ENCODE data around the gene FAM161A. TPM values are rescaled to one million over a fixed set of nuclear protein-coding genes. Genes with fewer than 3 reads are reported as not detected.

The FAM161A gene
- total and polyA plus RNA-seq, 7 donors: 0.72 to 3.3 (median 2.0) TPM

- H3K36me3 ChIP-seq (ENCODE audit: insufficient read depth in 1 of 2, low read depth in 1 of 2): no peaks in the 10 kb centered on the region
- no peaks in the 10 kb centered on the region for H3K9me3 ChIP-seq
- H3K4me3 ChIP-seq: no peak overlapping the region
- TF ChIP-seq CTCF (IDR thresholded peaks at IDR 0.05): peak; percentile 71
- DNase-seq: peak; percentile 44 to 73
- intact Hi-C loops (cut with DNase I): no loop called here
- no peaks in the 10 kb centered on the region for H3K27me3 ChIP-seq (ENCODE audit: insufficient read depth in 3 of 3, low read length in 2 of 3)
- WGBS, 3 donors: 9 to 13% (median 9%) methylated on average over 20 of the region's 20 CpGs
- H3K4me1 ChIP-seq: no peaks in the 10 kb centered on the region
- H3K27ac ChIP-seq: no peak overlapping the region
- peak; percentile 85 to 96 (median 92) for ATAC-seq
Measured at GRCh38 chr2:61793389-61793836, 60.4 kb downstream of the FAM161A start.

GRCh38 chr2:61792355-61792890, 61.4 kb downstream of the FAM161A start:
- H3K27me3 ChIP-seq (ENCODE audit: insufficient read depth in 3 of 3, low read length in 2 of 3): no peaks in the 10 kb centered on the region
- H3K36me3 ChIP-seq (ENCODE audit: insufficient read depth in 1 of 2, low read depth in 1 of 2): no peaks in the 10 kb centered on the region
- ATAC-seq (no peak), DNase-seq (no peak)
- no peaks in the 10 kb centered on the region for H3K9me3 ChIP-seq
- intact Hi-C loops (cut with DNase I): no loop called here
- H3K4me3 ChIP-seq: no peak overlapping the region
- TF ChIP-seq CTCF (IDR thresholded peaks at IDR 0.05): no peak
- 79 to 92% (median 82%) methylated on average over 4 of the region's 4 CpGs for WGBS, 3 donors
- no peak overlapping the region for H3K27ac ChIP-seq
- H3K4me1 ChIP-seq: no peaks in the 10 kb centered on the region

- 79 to 83% (median 83%) methylated on average over 8 of the region's 8 CpGs for WGBS, 3 donors
- no peak for TF ChIP-seq CTCF (IDR thresholded peaks at IDR 0.05)
- intact Hi-C loops (cut with DNase I): no loop called here
- H3K27ac ChIP-seq: no peak overlapping the region
- DNase-seq (no peak), ATAC-seq (no peak)
- no peak overlapping the region for H3K4me3 ChIP-seq
- no peaks in the 10 kb centered on the region for H3K9me3 ChIP-seq
- H3K4me1 ChIP-seq: no peaks in the 10 kb centered on the region
- no peaks in the 10 kb centered on the region for H3K36me3 ChIP-seq (ENCODE audit: insufficient read depth in 1 of 2, low read depth in 1 of 2)
- H3K27me3 ChIP-seq (ENCODE audit: insufficient read depth in 3 of 3, low read length in 2 of 3): no peaks in the 10 kb centered on the region
Measured at GRCh38 chr2:61789807-61790602, 63.9 kb downstream of the FAM161A start.

GRCh38 chr2:61787941-61788563, 65.8 kb downstream of the FAM161A start:
- DNase-seq: no peak
- Histone ChIP-seq H3K9me3 (no peaks in the 10 kb centered on the region), H3K27me3 (ENCODE audit: insufficient read depth in 3 of 3, low read length in 2 of 3) (no peaks in the 10 kb centered on the region), H3K4me1 (no peaks in the 10 kb centered on the region), H3K36me3 (ENCODE audit: insufficient read depth in 1 of 2, low read depth in 1 of 2) (no peaks in the 10 kb centered on the region), H3K4me3 (no peak overlapping the region), H3K27ac (no peak overlapping the region)
- ATAC-seq: no peak
- WGBS, 3 donors: 91 to 94% (median 93%) methylated on average over 4 of the region's 4 CpGs
- TF ChIP-seq CTCF (IDR thresholded peaks at IDR 0.05): no peak
- intact Hi-C loops (cut with DNase I): no loop called here
